ENCODE data around the gene TP53I13.
A peak's percentile ranks its signal among the peaks of the same experiment; 100 is the strongest.

TP53I13 gene

DNA sequence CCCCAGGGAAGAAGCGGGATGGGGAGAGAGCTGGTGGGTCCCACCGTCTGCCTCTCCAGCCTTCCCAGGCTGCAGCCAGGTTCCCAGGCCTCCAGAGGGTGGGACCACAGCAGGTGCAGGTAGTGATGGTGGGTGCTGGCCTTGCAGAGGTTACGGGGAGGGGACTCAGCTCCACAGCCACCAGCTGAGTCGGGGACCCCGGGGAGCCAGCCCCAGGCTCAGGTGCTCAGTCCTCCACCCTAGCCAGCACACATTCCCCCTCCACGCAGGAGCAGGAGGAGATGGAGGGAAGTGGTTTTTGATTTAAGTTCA, 5.0 kb downstream of the TP53I13 start:
- H3K4me3 Mint-ChIP-seq, result peak overlapping the region; percentile 11
- peaks cover 60% of the 10 kb centered on the region for H3K36me3 Mint-ChIP-seq
- ATAC-seq, result no peak
- no peaks in the 10 kb centered on the region for H3K9me3 Mint-ChIP-seq
- H3K27ac Mint-ChIP-seq, result peak overlapping the region; percentile 69
- no peak for DNase-seq (ENCODE audit: low spot score in 2 of 2)
- peaks cover 35% of the 10 kb centered on the region for H3K4me1 Mint-ChIP-seq

DNA sequence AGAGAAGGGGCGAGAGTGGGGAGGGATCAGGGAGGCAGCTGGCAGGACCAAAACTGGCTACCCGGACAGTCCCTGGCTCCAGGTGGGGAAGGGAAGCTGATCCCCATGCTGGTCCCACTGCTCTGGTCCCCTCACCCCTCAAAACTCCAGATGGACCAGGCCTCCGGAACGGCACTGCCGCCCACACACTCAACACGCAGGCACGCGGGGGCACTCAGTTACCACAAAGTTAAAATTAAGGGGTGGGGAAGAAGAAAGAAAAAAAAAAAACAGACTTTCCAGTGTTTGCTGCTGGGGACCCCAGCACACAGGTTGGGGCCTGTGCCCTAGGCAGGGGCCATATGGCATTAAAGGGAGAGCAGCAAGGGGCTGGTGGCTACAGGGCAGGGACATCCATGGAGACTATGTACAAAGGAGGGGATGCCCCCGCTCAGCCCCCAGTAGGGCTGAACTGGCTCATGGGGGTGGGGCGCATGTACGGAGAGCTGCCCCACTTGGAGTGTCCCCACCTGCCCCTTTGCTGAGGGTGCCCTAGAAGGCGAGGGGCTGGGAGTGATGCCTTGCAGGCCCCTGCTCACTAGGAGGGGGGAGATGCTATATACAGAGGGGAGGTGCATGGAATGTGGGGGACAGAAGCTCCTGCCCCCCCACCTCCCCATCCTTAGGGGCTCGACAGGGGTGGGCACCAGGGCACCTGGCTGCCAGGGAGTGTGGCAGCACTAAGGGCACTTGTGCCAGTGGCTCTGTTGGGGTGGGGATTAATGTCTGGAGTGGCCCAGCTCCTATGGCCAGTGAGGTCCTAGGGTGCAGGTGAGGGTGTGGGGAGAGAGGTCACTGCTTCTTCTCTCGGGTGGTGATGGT, 5.6 kb downstream of the TP53I13 start:
- peak overlapping the region; percentile 69 for H3K27ac Mint-ChIP-seq
- H3K9me3 Mint-ChIP-seq, result no peaks in the 10 kb centered on the region
- peaks cover 32% of the 10 kb centered on the region for H3K4me1 Mint-ChIP-seq
- no peak overlapping the region for H3K4me3 Mint-ChIP-seq
- DNase-seq (ENCODE audit: low spot score in 2 of 2) (no peak), ATAC-seq (no peak)
- peaks cover 63% of the 10 kb centered on the region for H3K36me3 Mint-ChIP-seq

DNA sequence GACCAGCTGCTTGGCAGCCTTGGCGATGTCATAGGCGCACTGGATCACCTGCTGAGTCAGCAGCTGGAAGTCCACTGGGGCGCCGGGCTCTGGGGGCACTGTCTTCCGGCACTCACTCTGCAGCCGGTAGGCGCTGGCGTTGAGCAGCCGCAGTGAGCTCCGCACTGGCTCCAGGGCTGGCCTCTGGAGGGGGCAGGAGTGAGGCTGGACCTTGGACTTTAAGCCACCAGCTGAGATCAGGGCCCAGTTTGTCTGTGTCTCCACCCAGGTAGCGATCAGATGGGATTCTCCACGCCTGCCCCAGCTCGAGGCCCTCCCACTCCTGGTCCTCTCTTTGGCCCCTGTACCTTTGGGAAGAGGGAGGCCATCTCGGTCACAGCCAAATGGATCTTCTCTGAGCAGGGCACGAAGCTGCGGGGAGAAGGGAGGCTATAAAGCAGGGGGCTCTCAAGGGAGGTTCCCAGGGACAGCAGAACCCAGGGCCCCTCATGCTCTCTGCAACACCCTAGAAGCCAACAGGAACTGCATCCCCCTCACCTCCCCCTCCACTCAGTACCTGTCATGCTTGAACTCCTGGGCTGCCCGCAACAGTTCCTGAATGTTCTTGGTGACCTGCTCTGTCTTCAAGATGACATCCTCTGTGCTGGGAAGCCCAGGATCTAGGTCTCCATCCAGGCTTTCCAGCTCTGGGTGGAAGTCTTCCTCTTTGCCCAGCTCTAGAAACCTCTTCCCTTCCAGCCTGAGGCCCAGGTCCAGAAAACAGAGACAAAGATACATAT, 6.4 kb downstream of the TP53I13 start:
- H3K36me3 Mint-ChIP-seq, result peaks cover 66% of the 10 kb centered on the region
- no peak overlapping the region for H3K4me3 Mint-ChIP-seq
- H3K4me1 Mint-ChIP-seq, result peaks cover 29% of the 10 kb centered on the region
- no peak for ATAC-seq
- peak overlapping the region; percentile 69 for H3K27ac Mint-ChIP-seq
- no peak for DNase-seq (ENCODE audit: low spot score in 2 of 2)
- no peaks in the 10 kb centered on the region for H3K9me3 Mint-ChIP-seq

DNA sequence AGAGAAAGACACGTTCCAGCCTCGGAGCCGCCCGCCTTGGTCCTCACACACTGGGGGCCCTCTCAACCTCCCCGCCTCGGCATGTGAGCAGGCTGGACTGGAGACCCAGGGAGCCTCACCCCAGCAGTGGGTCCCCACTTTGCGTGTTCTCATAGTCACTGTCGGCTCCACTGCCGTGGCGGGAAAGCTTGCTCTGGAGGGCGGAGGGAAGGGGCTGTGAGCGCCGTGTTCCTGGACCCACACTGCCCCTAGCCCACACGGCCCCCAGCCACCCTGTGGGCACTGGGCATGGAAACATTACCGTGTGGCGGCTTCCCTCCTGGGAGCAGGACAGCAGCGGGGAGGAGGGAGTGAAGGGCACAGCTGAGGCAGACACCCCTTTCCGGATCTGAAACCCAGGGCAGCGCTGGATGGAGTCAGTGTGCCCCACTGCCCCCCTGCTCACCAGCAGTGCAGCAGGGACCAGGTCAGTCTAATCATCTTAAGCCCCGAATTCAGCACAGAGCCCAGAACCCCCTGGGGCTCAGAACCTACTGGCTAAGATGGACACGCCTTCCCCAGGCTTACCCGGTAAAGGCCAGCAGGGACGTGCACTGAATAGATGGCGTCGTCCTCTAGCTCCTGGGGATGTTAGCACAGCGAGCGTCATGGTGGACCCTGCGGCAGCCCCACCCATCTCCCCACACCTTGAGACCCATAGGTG, 7.2 kb downstream of the TP53I13 start:
- peak overlapping the region; percentile 61 for H3K27ac Mint-ChIP-seq
- peaks cover 70% of the 10 kb centered on the region for H3K36me3 Mint-ChIP-seq
- no peak for ATAC-seq
- no peaks in the 10 kb centered on the region for H3K9me3 Mint-ChIP-seq
- no peak for DNase-seq (ENCODE audit: low spot score in 2 of 2)
- H3K4me3 Mint-ChIP-seq, result no peak overlapping the region
- peaks cover 33% of the 10 kb centered on the region for H3K4me1 Mint-ChIP-seq

DNA sequence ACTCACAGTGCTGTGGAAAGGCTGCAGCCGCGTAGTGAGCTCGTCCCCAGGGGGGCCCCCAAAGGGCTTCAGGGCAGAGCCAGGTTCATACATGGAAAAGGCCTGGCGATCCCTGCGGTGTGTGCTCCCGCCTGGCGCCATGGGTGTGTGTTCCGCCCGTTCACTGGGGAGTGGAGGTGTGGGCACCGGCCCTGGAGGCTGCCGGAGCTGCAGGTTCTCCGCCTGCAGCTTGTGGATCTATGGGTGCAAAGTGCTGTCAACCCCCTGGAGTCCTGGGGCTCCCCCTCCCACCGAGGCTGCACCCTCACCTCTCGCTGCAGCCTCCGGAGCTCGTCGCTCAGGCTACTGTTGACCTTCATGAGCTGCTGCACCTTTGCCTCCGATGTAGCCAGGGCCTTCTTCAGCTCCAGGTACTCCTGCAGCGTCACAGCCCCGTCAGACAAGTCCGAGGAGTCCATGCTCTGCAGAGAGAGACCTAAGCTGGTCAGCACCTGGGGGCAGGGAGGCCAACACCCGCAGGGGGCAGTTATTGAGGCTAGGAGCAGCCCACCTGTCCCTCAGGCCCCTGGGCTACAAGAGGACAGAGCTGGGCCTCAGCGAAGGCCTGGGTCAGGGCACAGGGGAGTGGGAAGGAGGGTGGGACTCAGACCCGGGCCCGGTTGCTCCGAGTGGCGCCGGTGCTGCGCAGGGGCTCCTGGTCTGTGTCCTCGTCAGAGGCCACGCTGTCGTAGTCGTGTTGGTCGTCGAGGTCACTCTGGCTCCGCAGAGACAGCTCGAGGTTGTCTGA, 7.9 kb downstream of the TP53I13 start:
- H3K9me3 Mint-ChIP-seq, result no peaks in the 10 kb centered on the region
- no peak overlapping the region for H3K4me3 Mint-ChIP-seq
- no peak overlapping the region for H3K27ac Mint-ChIP-seq
- H3K4me1 Mint-ChIP-seq, result peaks cover 33% of the 10 kb centered on the region
- DNase-seq (ENCODE audit: low spot score in 2 of 2) (no peak), ATAC-seq (no peak)
- H3K36me3 Mint-ChIP-seq, result peaks cover 73% of the 10 kb centered on the region

DNA sequence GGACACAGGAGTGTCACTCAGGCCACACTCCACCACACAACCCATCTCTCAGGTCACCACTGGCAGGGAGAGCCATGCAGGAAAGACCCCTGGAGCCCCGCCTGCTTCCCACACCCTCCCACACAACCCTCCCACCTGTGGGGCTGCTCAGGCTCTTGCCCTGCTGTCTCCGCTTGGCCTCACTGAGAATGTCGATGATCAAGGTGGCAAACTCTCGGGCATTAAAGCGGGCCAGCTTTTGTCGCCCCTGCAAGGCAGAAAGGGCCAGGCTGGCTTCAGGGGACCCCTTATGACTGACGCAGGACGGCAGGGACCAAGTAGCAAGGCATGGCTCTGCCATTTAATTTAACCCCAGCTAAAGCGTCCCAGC, 8.5 kb downstream of the TP53I13 start:
- DNase-seq (ENCODE audit: low spot score in 2 of 2) (no peak), ATAC-seq (no peak)
- Mint-ChIP-seq H3K27ac (no peak overlapping the region), H3K4me3 (no peak overlapping the region), H3K9me3 (no peaks in the 10 kb centered on the region), H3K4me1 (peaks cover 33% of the 10 kb centered on the region), H3K36me3 (peaks cover 73% of the 10 kb centered on the region)

DNA sequence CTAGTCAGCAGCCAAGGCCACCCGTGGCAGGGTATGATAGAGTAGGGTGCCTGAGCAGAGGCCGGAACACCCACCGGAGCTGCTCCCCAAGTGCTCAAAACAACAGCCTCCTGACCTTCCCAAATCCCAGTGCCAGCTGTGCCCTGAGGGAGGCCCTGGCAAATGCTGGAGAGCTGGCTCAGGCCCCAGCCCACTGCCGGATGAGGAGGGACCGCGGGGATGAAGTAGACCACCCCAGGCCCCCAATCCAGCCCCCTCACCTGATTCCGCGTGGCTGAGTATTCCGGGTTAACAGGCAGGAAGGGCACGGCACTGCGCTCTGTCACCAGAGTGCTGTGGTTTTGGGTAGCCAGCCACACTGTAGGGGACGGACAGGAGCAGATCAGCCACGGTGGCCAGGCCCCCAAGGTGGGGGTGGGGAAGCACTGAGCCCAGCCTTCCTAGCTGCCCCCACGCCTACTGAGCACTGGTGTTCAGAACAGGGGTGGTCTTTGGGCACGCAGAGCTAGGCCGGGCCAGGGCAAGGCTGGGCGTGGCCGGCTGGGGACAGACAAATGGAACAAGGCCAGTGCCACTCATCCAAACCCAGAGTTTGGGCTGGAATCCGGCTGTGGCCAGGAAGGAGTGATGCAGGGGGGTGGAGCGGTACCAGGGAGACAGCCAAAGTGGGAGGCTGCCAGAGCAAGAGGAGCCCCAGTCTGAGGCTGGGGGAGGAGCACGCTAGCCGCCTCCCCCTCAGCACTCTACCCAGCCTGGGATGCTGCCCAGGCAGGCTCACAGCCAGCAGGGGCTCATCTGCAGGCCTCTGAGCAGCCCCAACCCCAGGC, 9.1 kb downstream of the TP53I13 start:
- no peak for DNase-seq (ENCODE audit: low spot score in 2 of 2)
- H3K27ac Mint-ChIP-seq, result no peak overlapping the region
- ATAC-seq, result no peak
- peaks cover 33% of the 10 kb centered on the region for H3K4me1 Mint-ChIP-seq
- peaks cover 79% of the 10 kb centered on the region for H3K36me3 Mint-ChIP-seq
- no peak overlapping the region for H3K4me3 Mint-ChIP-seq
- no peaks in the 10 kb centered on the region for H3K9me3 Mint-ChIP-seq

DNA sequence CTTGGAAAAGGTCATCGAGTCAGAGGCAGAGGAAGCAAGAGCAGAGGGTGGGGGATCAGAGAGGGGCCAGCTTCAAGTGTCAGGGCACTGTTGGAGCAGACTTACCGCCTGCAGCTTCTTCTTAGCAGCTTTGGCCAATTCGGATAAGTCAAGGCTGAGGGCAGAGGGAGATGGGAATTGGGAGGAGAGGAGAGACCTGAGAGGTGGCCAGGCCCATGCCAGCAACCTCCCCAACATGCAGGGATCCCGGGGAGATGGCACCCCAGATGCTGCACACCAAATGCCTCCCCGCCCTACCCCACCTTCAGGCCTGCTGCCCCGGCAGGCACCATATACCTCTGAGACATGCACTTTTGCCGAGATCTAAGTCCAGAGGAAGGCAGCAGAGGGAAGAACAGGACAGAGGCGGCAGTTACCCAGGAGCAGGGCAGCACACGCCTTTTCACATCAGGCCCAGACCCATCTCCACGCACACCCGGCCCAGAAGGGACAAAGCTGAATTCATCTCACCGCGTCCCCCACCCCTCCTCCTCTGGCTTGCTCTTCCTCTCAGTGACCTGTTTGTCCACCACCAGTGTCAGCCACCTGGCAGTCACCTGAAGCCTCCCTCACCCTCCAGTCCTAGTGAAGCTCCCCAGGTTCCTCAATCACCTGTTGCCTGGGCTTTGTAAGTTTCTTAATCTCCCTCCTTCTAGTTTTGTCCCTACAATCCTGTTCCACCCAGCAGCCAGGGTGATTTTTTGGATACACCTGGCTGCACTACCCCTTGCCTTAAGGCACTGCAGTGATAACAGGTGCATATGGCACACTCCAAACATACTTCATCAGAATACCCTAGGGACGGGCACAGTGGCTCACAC, 10.4 kb downstream of the TP53I13 start:
- Mint-ChIP-seq H3K9me3 (no peaks in the 10 kb centered on the region), H3K27ac (no peak overlapping the region), H3K36me3 (peaks cover 74% of the 10 kb centered on the region), H3K4me3 (no peak overlapping the region), H3K4me1 (peaks cover 30% of the 10 kb centered on the region)
- ATAC-seq (no peak), DNase-seq (ENCODE audit: low spot score in 2 of 2) (no peak)

DNA sequence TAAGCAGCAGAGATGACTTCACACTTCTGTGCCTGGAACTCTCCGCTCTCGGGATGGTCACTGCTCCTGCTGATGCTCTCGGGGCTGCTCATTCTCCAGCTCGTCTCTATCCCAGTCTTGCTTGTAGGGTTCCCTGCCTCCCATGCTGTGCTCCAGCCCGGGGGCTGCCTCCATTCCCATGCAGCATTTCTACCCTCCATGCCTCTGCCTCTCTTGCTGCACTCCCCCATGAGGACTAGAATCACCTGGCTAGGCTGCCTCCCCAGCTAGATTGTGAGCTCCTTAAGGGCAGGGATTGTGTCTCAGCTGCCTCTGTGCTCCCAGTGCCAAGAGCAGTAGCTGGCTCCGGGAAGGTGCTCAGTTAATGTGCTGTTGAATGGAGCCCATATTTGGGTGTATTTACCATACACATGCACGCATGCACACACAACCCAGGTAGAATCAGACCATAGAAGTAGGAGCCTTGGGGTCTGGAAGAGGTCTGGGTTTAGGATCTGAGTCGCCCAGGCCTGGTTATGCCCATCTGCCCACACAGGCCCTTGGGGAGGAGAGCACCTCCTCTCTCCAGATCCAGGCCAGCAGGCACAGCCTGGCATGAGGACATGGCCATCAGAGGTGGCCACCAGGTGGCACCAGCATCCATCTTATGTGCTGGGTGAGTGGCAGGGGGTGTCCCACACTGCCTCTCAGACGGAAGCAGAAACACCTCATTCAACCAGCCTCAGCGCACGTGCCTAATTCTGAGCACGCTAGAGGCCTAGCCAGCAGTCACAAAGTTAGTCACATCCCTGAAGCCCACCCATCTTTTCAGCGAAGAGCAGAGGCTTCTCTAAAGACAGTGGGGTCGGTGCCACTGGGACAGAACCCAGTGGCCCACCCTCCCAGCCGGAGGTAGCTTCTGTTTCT, 11.6 kb downstream of the TP53I13 start:
- Mint-ChIP-seq H3K4me3 (no peak overlapping the region), H3K9me3 (no peaks in the 10 kb centered on the region), H3K27ac (peak overlapping the region; percentile 36), H3K36me3 (peaks cover 62% of the 10 kb centered on the region), H3K4me1 (peaks cover 35% of the 10 kb centered on the region)
- DNase-seq (ENCODE audit: low spot score in 2 of 2) (peak; percentile 84 to 93), ATAC-seq (peak; percentile 95)

DNA sequence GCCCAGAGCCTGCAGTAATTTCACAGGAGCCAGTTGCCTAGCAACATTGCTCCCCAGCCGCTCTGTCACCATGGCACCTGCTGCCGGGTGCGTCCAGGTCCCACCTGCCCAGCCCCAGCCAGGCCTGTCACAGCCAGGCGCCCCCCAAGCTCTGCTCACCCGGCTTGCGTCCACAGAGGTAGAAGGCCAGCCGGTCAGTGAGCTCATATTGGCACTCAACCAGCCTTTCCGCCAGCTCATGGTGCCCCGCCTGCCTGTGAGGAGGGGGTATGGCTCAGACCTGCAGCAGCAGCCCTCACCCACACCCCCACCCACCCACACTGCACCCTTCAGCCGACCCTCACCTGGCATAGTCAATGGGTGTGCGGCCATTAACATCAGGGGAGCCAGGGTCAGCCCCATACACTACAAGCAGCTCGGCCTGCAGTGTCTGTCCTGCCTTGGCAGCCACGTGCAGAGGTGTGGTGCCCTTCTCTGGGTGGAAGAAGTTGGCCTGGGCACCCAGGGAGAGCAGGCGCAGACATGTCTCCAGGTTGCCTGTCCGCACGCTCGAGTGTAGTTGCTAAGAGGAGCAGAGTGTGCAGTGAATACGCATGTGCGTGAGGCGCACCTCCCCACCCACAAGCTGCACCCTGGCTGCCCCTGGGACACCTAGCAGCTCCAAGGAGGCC, 13.2 kb downstream of the TP53I13 start:
- H3K4me1 Mint-ChIP-seq, result peaks cover 48% of the 10 kb centered on the region
- H3K36me3 Mint-ChIP-seq, result peaks cover 49% of the 10 kb centered on the region
- no peaks in the 10 kb centered on the region for H3K9me3 Mint-ChIP-seq
- no peak overlapping the region for H3K27ac Mint-ChIP-seq
- DNase-seq (ENCODE audit: low spot score in 2 of 2) (no peak), ATAC-seq (no peak)
- H3K4me3 Mint-ChIP-seq, result no peak overlapping the region

DNA sequence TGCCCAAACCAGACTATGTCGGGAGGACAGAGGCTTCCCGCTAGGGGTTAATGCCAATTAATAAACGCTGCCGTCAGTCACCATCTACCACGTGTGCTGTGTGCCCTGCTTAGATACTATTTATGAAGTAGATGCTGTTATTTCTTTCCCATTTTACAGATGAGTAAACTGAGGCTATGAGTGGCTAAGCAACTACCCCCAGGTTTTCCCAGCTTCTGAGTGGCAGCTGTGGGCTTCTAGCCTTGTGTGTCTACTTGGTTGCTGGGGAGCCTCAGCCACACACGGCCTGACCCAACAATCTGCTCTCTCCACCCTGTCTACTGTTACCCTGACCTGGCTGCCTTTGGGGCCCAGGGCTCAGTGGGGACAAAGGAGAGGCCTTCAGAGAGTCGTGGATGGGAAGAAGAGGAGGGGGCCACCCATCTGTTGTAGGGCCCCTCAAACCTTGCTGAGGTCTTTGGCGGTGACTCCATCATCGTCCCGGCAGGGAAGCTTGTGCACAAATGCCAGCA, 13.8 kb downstream of the TP53I13 start:
- Mint-ChIP-seq H3K9me3 (no peaks in the 10 kb centered on the region), H3K4me3 (no peak overlapping the region), H3K27ac (peak overlapping the region; percentile 48), H3K4me1 (peaks cover 54% of the 10 kb centered on the region), H3K36me3 (peaks cover 48% of the 10 kb centered on the region)
- no peak for DNase-seq (ENCODE audit: low spot score in 2 of 2)
- no peak for ATAC-seq

DNA sequence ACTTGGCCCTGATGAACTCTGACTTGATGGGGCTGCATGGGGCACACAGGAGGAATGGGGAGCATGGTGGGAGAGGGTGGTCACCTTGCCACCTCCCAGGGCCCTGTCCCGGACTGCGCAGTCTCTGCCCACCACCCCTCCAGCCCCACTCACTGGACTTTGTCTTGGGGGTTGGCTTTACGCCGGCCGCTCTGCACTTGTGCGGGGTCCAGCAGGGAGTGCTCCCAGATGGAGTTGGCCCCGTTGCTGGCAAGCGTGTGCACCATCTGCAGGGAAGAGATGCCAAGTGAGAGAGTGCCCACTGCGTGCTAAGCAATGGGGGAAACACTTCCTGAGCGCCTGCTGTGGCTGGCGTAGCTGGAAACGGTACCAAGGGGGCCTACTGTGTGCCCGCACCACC, 14.3 kb downstream of the TP53I13 start:
- Mint-ChIP-seq H3K27ac (peak overlapping the region; percentile 48), H3K9me3 (no peaks in the 10 kb centered on the region), H3K4me3 (no peak overlapping the region), H3K36me3 (peaks cover 44% of the 10 kb centered on the region), H3K4me1 (peaks cover 59% of the 10 kb centered on the region)
- DNase-seq (ENCODE audit: low spot score in 2 of 2) (no peak), ATAC-seq (no peak)

All from stimulated activated effector memory CD8-positive, alpha-beta T cell treated with anti-CD3 and anti-CD28 coated beads, Interleukin-12 subunit alpha, Interleukin-12 subunit beta, amount 100 ng/mL, for 72 hours (primary cell).